Subcutaneous adipose tissue (tissue), 4 donors: ENCODE measurements around the gene LGALS3BP. TPM values are rescaled to one million over a fixed set of nuclear protein-coding genes. Genes with fewer than 3 reads are reported as not detected.

Source experiments
- total RNA-seq, 4 donors: library from RNA; depleted of rRNA; stranded (reverse); fragments of >200 nt; gene quantifications; one replicate each; pipeline ENCODE4 v1.1.0, GENCODE V29; 2016
- TF ChIP-seq, protein P1 (sequence below): fragments of 450-650 bp; IDR thresholded peaks from one replicate; pipeline ENCODE4 v1.5.1; 2016; ENCODE audit warnings: low read depth, mild to moderate bottlenecking, control low read depth, antibody characterized with exemption, moderate library complexity

LGALS3BP gene
- total RNA-seq, 4 donors from 2014 or later = 237 to 556 (median 448) TPM

DNA sequence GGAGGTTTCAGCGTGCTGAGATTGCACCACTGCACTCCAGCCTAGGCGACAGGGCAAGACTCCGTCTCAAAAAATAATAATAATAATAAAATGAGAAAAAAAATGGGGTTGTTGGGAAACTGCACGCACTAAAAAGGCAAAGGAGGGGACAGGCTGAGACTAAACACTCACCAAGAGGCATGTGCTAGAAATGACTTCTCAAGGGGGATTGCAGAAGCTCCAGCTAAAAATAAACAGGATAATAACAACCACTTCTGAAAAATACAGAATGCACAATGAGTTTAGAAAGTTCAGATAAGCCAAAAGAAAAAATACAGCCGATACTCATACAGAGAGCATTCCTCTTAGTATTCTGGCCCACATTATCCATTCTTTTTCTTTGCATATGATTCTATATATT, 39.5 kb downstream of the LGALS3BP start:
- TF ChIP-seq, protein P1, sequence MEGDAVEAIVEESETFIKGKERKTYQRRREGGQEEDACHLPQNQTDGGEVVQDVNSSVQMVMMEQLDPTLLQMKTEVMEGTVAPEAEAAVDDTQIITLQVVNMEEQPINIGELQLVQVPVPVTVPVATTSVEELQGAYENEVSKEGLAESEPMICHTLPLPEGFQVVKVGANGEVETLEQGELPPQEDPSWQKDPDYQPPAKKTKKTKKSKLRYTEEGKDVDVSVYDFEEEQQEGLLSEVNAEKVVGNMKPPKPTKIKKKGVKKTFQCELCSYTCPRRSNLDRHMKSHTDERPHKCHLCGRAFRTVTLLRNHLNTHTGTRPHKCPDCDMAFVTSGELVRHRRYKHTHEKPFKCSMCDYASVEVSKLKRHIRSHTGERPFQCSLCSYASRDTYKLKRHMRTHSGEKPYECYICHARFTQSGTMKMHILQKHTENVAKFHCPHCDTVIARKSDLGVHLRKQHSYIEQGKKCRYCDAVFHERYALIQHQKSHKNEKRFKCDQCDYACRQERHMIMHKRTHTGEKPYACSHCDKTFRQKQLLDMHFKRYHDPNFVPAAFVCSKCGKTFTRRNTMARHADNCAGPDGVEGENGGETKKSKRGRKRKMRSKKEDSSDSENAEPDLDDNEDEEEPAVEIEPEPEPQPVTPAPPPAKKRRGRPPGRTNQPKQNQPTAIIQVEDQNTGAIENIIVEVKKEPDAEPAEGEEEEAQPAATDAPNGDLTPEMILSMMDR = no peak

DNA sequence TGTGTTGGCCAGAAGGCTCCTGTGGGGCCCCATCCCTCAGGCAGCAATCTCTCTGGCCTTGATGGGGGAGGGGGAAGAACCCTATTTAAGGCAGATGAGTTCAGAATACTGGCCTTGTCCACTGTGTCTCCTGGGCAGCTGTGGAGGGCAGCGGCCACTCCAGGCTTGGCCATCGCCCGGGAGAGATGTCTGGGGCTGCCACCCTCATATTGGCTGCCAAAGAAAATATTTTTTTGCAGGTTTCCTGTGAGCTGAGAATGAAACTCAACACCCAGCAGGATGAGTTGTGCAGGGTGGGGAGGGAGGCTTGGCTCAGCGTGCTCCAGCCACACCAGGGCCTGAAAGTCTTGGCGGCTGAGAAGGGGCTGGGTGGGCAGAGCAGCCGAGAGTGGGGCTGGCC, 40.1 kb downstream of the LGALS3BP start:
- TF ChIP-seq, protein P1 = no peak

DNA sequence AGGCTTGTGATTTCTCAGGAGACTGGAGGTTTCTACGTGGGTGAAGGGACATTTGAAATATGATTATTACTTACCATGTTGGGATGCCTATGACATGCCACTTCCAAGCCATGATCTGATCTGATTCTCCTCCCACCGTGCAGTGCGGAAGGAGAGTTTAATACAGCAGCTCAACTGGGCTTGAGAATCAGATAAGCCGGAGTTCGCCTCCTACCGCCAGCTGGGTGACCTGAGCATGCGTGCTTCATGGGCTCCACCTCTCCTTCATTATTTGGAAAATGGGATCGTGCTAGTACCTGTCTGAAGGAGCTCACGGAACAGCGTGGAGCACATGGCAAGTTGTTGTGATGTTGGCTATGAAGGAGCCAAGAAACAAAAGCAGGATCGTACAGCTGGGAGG, 42.2 kb downstream of the LGALS3BP start:
- TF ChIP-seq, protein P1 = no peak

DNA sequence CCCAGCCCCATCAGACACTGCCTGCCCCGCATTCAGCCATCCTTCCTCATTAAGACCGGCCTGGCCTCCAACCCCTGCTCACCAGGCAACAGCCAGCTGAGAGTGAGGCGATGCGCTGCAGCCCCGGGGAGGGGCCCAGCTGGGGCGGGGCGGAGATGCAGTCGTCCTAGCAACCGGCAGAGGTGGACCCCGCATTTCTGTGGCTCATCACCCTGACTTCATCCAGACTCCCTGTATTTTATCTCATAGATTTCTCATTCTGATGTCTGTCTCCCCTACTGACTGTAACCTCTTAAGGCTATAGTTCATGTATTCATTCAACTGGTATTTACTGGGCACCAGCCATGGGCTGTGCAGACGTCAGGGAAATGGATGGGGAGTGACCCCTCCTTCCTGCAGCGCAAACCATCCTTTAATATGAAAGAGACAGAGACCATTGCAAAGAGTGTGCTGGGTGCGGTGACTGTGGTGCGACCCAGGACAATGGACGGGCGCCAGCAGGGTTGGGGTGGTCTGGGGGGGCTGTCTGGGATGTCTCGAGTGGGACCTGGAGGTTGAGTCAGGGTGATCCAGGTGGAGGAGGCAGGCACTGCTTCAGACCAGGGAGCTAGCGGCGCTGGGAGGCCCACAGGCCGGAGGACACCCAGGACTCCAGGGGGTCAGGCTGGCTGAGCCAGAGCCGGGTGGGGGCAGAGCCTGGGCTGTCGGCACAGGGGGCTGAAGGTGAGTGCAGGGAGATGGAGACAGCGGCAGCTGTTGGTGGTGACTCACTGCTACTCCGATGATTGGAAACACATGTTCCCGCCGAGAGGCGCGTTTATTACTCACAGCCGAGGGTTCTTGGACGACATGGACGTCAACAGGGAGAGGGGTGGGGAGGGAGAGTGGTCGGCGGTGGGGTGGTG, 44.1 kb downstream of the LGALS3BP start:
- TF ChIP-seq, protein P1 = no peak

DNA sequence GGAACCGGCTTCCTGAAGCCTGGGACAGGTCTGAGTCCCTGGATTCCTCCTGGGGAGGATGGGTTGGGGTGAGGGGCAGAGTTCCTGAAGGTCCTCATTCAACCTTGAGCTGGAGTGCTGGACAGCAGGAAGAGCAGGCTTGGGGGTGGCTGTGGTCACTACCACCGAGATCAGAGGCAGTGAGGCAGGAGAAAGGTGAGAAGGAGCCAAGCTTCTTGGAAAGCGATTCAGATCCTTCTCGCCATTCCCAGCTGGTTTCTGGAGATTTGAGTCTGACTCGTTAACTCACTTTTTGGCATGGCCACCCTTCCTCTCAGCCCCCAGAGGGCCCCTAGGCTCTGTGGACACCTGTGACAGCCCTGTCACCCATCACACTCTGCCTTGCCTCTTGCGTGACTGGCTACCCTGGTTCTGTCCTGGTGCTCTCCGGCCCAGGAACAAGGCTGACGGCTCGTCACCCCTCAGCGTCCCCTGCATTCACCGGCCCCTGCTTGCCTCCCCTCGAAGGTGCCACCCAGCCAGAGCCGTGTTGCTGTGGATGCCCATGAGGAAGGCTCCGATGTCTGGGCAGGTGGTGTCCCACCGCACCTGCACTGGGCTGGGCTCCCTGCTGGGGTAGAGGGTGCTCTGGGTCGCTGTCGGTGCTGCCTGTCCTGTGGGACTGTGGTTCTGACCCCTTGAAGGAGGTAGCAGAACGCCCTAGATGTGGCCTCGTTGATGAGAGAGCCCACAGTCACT, 44.9 kb downstream of the LGALS3BP start:
- TF ChIP-seq, protein P1 = no peak

DNA sequence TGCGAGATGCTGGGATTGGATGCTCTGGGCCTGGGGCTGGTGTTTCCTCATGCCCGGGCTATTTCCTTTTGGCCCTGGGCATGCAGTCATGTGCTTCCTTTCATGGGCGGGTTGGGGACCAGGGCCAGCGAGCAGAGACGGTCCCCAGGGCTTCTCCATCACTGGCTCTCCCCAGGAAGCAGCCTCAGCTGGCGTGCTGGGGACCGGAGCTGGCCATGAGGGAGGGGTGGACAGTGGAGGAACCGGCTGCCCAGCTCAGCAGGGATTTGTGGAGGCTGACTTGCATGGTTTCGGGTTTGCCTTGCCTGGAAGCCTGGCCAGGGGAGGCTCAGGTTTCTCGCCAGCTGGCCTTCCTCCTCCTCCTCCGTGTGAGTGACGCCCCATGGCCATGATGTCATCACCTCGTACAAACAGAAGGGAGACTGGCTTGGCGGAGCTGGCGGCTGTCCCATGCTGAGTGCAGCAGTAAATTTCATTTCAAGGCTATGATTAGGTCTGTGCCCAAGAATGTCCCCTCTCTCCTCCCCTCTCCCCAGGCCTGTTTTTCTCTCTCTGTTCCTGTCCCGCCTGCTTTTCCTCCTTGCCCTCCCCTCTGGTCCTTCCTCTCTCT, 45.7 kb downstream of the LGALS3BP start:
- TF ChIP-seq, protein P1 = no peak
